IPS-18a (cell line): ENCODE data around the gene NDOR1.
"Not testable (repeated sequence)": the region's sequence is repeated elsewhere in the genome, so short reads cannot be mapped to it uniquely, and the experiment has no call there.

Experiments
- H3K27ac ChIP-seq: one replicate; pipeline ENCODE4 v1.5.1; 2013; ENCODE audit warnings: low read length
- H3K27me3 ChIP-seq: one replicate; pipeline ENCODE4 v1.6.1; 2013; ENCODE audit warnings: mild to moderate bottlenecking, low read length; ENCODE audit not compliant: control insufficient read depth, insufficient read depth
- H3K36me3 ChIP-seq: one replicate; pipeline ENCODE4 v1.6.1; 2013; ENCODE audit warnings: low read depth, low read length; ENCODE audit not compliant: control insufficient read depth
- H3K4me1 ChIP-seq: one replicate; pipeline ENCODE4 v1.6.1; 2013; ENCODE audit warnings: low read depth, low read length; ENCODE audit not compliant: control insufficient read depth
- H3K4me3 ChIP-seq: one replicate; pipeline ENCODE4 v1.5.1; 2013; ENCODE audit warnings: low read length
- H3K9ac ChIP-seq: one replicate; pipeline ENCODE4 v1.6.1; 2013; ENCODE audit warnings: mild to moderate bottlenecking, low read length, moderate library complexity
- H3K9me3 ChIP-seq: one replicate; pipeline ENCODE4 v1.6.1; 2013; ENCODE audit warnings: low read depth, low read length; ENCODE audit not compliant: control insufficient read depth

Gene NDOR1

DNA sequence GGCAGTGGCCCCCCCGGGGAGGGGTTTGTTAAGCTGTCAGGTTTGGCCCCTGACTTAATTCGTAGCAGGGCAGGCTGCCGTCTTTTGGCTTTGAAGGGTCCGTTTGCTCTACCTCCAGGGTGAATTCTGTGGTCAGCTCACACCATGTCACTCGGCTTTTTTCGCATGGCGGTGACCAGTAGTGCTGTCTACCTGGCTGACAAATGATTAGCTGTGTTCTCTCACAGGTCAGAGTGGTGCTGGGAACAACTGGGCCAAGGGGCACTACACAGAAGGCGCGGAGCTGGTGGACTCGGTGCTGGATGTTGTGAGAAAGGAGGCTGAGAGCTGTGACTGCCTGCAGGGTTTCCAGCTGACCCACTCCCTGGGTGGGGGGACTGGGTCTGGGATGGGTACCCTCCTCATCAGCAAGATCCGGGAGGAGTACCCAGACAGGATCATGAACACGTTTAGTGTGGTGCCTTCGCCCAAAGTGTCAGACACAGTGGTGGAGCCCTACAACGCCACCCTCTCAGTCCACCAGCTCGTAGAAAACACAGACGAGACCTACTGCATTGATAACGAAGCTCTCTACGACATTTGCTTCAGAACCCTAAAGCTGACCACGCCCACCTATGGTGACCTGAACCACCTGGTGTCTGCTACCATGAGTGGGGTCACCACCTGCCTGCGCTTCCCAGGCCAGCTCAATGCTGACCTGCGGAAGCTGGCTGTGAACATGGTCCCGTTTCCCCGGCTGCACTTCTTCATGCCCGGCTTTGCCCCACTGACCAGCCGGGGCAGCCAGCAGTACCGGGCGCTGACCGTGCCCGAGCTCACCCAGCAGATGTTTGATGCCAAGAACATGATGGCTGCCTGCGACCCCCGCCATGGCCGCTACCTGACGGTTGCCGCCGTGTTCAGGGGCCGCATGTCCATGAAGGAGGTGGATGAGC lies 37.0 kb downstream of the NDOR1 start:
- Histone ChIP-seq H3K4me3 (peak overlapping the region; percentile 77), H3K9me3 (no peaks in the 10 kb centered on the region), H3K9ac (peak overlapping the region; percentile 63), H3K27me3 (no peaks in the 10 kb centered on the region), H3K4me1 (peaks cover 12% of the 10 kb centered on the region), H3K27ac (no peak overlapping the region), H3K36me3 (peaks cover 18% of the 10 kb centered on the region)

GRCh38 chr9:137243266-137243625 lies 37.7 kb downstream of the NDOR1 start:
- not testable (repeated sequence) for H3K9ac ChIP-seq, H3K4me3 ChIP-seq

GRCh38 chr9:137243626-137244485 lies 38.4 kb downstream of the NDOR1 start:
- peaks cover 12% of the 10 kb centered on the region for H3K4me1 ChIP-seq
- peaks cover 18% of the 10 kb centered on the region for H3K36me3 ChIP-seq
- H3K9ac ChIP-seq = no peak overlapping the region
- no peaks in the 10 kb centered on the region for H3K27me3 ChIP-seq
- H3K4me3 ChIP-seq = no peak overlapping the region
- no peaks in the 10 kb centered on the region for H3K9me3 ChIP-seq
- H3K27ac ChIP-seq = no peak overlapping the region

More at GRCh38 chr9:137243266-137243625, 37.7 kb downstream of the NDOR1 start:
- not testable (repeated sequence) for H3K27me3 ChIP-seq, H3K9me3 ChIP-seq, H3K27ac ChIP-seq
- H3K36me3 ChIP-seq = peaks cover 18% of the 10 kb centered on the region
- H3K4me1 ChIP-seq = peaks cover 12% of the 10 kb centered on the region

GRCh38 chr9:137244486-137245449 lies 39.3 kb downstream of the NDOR1 start:
- H3K4me3 ChIP-seq = no peak overlapping the region
- no peaks in the 10 kb centered on the region for H3K9me3 ChIP-seq
- H3K36me3 ChIP-seq = peaks cover 18% of the 10 kb centered on the region
- H3K27me3 ChIP-seq = peaks cover 4% of the 10 kb centered on the region
- no peak overlapping the region for H3K9ac ChIP-seq
- H3K4me1 ChIP-seq = peaks cover 12% of the 10 kb centered on the region
- H3K27ac ChIP-seq = no peak overlapping the region

- peaks cover 18% of the 10 kb centered on the region for H3K36me3 ChIP-seq
- H3K27ac ChIP-seq = no peak overlapping the region
- no peak overlapping the region for H3K4me3 ChIP-seq
- no peak overlapping the region for H3K9ac ChIP-seq
- H3K4me1 ChIP-seq = peaks cover 12% of the 10 kb centered on the region
- no peaks in the 10 kb centered on the region for H3K9me3 ChIP-seq
- peaks cover 4% of the 10 kb centered on the region for H3K27me3 ChIP-seq
Measured at GRCh38 chr9:137245450-137246421, 40.2 kb downstream of the NDOR1 start.

GRCh38 chr9:137247135-137247915 lies 41.8 kb downstream of the NDOR1 start:
- H3K4me1 ChIP-seq = peaks cover 9% of the 10 kb centered on the region
- H3K27me3 ChIP-seq = peaks cover 4% of the 10 kb centered on the region
- H3K4me3 ChIP-seq = no peak overlapping the region
- no peak overlapping the region for H3K9ac ChIP-seq
- no peak overlapping the region for H3K27ac ChIP-seq
- H3K36me3 ChIP-seq = peaks cover 15% of the 10 kb centered on the region
- H3K9me3 ChIP-seq = no peaks in the 10 kb centered on the region

DNA sequence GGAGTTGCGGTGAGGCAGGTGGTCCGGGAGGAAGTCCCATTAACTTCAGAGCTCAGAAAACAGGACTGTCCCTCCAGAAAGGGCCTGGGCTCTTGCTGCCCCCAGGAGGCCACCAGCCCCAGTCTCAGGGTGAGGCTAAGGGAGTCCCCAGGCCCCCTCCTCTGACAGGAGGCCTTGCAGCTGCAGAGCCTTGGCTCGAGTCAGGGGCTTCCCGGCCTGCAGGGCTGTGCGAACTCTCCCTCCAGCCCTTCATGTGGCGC lies 42.3 kb downstream of the NDOR1 start:
- H3K27me3 ChIP-seq = peaks cover 4% of the 10 kb centered on the region
- peaks cover 6% of the 10 kb centered on the region for H3K4me1 ChIP-seq
- no peak overlapping the region for H3K4me3 ChIP-seq
- H3K27ac ChIP-seq = no peak overlapping the region
- peaks cover 9% of the 10 kb centered on the region for H3K36me3 ChIP-seq
- no peaks in the 10 kb centered on the region for H3K9me3 ChIP-seq
- no peak overlapping the region for H3K9ac ChIP-seq

DNA sequence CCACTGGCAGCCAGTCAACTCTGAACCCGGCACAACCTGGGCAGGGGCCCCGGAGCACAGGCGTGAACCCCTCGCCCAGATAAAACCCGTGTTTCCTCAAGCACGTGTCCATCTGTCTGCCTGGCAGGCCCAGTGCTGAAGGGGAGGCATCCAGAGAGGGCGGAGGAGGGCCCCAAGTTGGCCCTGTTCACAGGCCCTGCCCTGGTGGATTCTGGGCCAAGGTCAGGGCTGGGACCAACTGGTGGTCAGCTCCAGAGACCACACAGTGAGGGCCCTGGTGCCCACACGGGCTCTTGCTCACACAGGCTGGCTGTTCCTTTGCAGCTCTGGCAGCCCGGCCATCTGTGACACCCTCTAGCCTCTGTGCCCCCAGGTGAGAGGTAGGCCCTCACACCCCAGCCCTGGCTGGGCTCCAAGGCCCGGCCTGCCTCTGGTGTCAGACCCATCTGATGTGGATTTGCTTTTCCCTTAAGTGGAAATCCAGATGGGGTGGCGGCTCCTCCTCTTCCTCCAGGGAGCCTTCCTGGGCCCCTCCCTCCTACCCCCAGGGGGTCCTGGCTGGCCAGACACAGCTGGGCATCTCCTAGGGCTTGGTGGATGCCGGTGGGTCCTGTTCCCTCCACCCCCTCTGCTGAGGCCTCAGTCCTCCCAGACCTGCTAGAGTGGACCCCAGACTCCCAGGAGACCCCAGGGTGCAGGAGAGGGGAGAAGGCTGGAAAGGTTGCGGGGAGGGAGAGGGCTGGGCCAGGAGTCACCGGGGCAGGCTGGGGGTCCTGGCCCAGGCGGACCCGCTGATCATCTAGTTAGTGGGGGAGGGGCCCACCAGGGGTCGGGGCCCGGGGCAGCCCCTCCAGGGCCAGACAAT lies 45.1 kb downstream of the NDOR1 start:
- H3K27me3 ChIP-seq = peaks cover 18% of the 10 kb centered on the region
- H3K9ac ChIP-seq = no peak overlapping the region
- no peaks in the 10 kb centered on the region for H3K9me3 ChIP-seq
- H3K27ac ChIP-seq = no peak overlapping the region
- no peaks in the 10 kb centered on the region for H3K36me3 ChIP-seq
- H3K4me3 ChIP-seq = no peak overlapping the region
- peaks cover 6% of the 10 kb centered on the region for H3K4me1 ChIP-seq

DNA sequence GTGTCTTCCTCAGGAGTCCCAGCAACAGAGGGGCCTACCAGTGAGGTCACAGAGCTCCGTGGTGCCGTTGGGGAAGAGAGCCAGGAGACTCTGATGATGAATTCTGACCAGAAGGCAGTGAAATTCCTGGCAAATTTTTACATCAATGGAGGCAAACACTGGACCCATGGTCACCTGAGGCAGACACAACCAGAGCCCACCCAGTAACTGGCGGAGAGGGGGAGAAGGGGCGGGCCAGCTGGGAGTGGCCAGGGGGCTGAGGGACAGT lies 45.6 kb downstream of the NDOR1 start, which contains the start of gene STPG3:
STPG3 (plus strand) TSS at position 93 of the 268 bp plus-strand sequence; CDS start at position 94, 1 bp downstream.
- Histone ChIP-seq H3K4me3 (no peak within 1 kb of the TSS), H3K27ac (no peak within 1 kb of the TSS), H3K9me3 (no peaks in the 10 kb centered on the region), H3K4me1 (peaks cover 6% of the 10 kb centered on the region), H3K27me3 (peaks cover 18% of the 10 kb centered on the region), H3K36me3 (no peaks in the 10 kb centered on the region), H3K9ac (no peak within 1 kb of the TSS)
